A172 (cell line): ENCODE data around the gene OR10A3. TPM values are rescaled to one million over a fixed set of nuclear protein-coding genes. Genes with fewer than 3 reads are reported as not detected.
A peak's percentile ranks its signal among the peaks of the same experiment; 100 is the strongest.

Experiments used
- DNase-seq: peaks from one replicate; pipeline ENCODE4 v3.0.0-alpha.2; 2015; ENCODE audit warnings: low spot score
- total RNA-seq: library from RNA; depleted of rRNA; stranded (reverse); fragments of >200 nt; shearing (Covaris generic); gene quantifications from 2 replicates; pipeline ENCODE4 v1.2.3, GENCODE V29; 2014

Gene OR10A3
- total RNA-seq, 1 experiment from 2014 or later: not detected

GRCh38 chr11:7941146-7941545 lies 362 bp downstream of the OR10A3 start:
- DNase-seq: no peak

GRCh38 chr11:7936615-7937014 lies 4.9 kb downstream of the OR10A3 start:
- no peak for DNase-seq

- no peak for DNase-seq
Observed at GRCh38 chr11:7931168-7931567, 10.3 kb downstream of the OR10A3 start, which contains the start of gene OR10A6. OR10A6 (minus strand) TSS chr11:7931268; CDS start chr11:7928662, 2,606 bp downstream.

- peak; percentile 65 for DNase-seq
Observed at GRCh38 chr11:7927635-7928034, 13.9 kb downstream of the OR10A3 start.

GRCh38 chr11:7924536-7924935 lies 17.0 kb downstream of the OR10A3 start:
- no peak for DNase-seq

GRCh38 chr11:7918141-7918540 lies 23.4 kb downstream of the OR10A3 start:
- no peak for DNase-seq

GRCh38 chr11:7911011-7911410 lies 30.5 kb downstream of the OR10A3 start:
- DNase-seq: no peak

- peak; percentile 24 for DNase-seq
Observed at GRCh38 chr11:7910286-7910788, 31.2 kb downstream of the OR10A3 start.

DNA sequence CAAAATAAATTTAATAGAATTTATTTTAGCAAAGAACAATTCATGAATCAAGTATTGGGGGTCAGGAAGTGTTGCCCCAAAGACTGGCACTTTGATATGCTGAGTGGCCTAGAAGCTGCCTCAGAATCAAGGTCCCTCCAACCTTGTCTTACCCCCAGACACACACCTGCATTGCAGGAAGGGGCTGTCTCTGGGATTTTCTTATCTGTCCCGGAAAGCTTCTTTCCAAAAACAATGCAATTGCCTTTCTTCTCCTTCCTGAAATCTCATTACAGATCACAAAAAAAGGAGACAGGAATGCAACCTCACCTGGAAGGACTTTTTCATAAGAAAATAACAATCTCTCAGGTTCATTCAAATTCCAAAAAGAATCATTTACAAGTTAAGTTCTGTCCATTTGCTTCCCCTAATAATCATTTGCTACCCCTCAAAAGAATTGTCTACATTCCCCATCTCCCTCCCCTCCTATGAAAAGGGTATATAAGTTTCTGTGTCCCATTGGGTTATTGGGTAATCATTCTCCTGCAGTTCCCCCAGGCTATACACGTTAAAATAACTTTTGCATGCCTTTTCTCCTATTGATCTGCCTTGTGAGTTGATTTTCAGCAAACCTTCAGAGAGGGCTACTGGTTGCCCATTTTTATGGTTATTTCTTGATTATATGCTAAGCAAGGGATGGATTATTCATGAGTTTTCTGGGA lies 31.8 kb downstream of the OR10A3 start:
- no peak for DNase-seq

GRCh38 chr11:7907121-7907520 lies 34.4 kb downstream of the OR10A3 start:
- DNase-seq: no peak

DNA sequence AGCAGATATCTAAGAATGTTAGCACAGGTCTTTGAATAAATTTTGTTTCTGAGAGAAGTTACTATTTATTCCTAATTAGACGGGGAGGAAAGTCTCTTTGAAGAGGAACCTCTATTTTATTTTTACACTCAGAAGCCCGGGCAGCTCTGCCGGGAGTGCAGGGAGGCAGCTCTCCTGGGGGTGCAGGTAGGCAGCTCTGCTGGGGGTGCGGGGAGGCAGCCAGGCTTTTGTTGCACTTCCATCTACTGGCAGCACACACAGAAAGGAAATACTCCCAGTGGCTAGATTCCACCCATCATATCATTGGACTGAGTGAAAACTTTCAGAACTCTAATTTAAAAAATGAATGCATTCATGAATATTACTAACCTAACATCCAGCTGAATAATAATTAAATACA lies 35.0 kb downstream of the OR10A3 start:
- no peak for DNase-seq

- no peak for DNase-seq
Observed at GRCh38 chr11:7905961-7906429, 35.5 kb downstream of the OR10A3 start.

- DNase-seq: no peak
Observed at GRCh38 chr11:7905549-7905948, 36.0 kb downstream of the OR10A3 start.

DNA sequence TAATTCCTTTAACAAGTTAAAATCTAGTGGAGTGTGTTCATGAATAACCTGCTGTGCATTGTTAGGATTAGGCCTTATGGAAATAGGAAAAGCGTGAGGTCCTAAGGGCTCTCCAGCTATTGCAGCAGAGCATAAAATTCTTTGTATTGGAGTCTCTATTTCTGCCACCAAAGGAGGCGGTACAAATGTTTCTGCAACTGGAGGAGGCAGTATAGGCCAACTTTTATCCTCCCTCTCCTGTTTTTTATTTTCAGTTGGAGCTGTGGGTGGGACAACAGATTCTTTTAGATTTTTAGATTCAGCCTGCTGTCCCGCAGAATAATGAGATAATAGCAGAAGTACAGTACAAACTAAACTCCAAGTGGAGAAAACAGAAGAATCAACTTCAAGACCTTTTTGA lies 36.6 kb downstream of the OR10A3 start:
- DNase-seq: no peak

DNA sequence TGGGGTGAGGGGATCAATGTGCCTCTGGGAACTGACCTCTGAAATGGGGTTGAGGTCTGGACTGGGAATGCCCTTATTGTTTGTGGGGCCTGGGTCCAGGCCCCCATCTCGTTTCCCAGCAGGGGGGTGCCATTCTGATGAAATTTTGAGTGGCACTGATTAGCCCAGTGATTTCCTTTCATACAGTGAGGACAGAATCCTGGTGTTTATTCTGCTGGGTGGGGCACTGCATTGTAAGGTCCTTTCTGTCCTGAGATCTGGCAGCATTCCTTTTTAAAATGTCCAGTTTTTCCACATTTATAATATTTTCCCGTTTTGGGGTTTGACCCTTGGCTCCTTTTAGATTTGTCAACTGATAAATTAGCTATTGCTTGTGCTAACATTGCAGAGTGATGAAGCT lies 37.6 kb downstream of the OR10A3 start:
- DNase-seq: no peak

DNA sequence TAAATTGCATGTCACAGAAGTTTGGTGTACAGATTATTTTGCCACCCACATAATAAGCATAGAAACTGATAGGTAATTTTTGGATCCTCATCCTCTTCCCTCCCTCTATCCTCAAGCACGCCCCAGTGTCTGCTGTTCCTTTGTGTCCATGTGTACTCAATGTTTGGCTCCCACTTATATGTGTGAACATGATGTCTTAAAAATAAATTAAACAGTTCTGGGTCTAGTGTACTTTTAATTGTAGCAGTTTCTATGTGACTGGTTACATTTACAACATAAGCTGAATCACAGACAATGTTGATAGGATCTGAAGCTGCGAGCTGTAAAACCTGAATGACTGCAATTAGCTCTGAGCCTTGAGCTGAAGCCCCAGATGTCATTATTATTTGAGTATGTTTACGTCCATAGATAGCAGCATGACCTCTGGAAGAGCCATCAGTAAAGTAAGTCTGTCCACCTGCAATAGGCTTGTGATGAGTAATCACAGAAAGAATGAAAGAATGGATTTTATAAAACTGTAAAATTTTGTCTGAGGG lies 40.1 kb downstream of the OR10A3 start:
- no peak for DNase-seq

- no peak for DNase-seq
Observed at GRCh38 chr11:7900686-7901085, 40.8 kb downstream of the OR10A3 start.

DNA sequence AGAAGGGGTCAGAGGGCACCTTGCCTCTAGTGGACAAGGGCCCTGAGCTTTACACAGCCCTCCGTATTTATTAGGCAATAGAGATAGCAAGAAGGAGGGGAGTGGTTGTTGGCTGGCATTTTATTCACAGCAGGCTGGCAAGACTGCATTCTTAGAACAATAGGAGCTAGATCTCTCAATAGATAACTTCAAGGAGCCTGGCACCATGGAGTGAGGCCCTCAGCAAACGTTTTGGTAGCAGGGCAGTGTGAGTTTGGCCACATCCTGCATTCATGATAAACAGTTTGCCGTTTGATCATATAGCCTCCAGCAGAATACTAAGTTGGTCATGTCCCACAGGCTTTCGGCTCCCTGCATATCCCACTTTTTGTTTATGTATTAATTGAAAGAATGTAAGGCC lies 42.1 kb downstream of the OR10A3 start:
- DNase-seq: no peak

DNA sequence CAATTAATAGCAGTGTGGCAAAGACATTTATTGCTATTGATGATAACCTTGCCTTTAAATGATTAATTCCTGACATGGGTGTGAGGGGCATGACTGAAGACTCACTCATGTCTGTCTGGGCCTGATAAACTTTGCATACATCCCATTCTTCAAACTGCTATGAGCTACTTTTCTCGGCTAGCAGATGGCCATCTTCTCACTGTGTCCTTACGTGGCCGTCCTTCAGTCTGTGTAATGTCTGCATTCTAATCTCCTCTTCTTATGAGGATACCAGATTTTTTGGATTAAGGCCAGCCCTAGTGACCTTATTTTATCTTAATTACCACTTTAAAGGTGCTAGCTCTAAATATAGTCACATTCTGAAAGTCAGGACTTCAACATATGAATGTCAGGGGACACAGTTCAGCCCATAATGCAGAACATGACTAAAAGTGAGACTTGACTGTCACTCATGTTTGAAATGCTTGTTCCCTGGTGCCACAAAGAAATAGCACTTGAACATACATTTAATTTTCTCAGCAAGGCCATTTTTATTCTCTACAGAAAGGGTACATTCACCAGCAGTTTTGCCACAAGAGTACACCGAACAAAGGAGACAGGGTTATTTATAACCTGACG lies 42.7 kb downstream of the OR10A3 start:
- no peak for DNase-seq

- DNase-seq: no peak
Observed at GRCh38 chr11:7896009-7896785, 45.3 kb downstream of the OR10A3 start.

DNA sequence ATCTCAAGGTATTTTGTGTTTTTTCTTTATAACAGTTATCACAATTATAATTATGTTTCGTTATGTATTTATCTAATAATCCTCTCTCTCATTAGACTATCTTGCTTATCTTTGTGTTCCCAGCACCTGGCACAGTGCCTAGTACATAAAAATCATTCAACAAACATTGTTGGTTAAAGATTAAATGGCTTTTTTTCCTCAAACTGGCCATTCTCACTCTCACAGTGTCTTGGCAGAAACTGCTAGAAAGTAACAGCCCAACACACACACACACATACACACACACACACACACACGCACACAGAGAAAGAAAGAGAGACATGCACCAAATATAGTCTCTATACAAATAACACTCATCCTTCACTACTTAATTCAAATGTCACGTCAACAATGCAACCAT lies 47.3 kb downstream of the OR10A3 start:
- no peak for DNase-seq

- DNase-seq: no peak
Observed at GRCh38 chr11:7893796-7894195, 47.7 kb downstream of the OR10A3 start.
